Measurements from ENCODE around the gene TBXA2R.

Gene TBXA2R

GRCh38 chr19:3607303-3608078, 816 bp upstream of the TBXA2R start:
- peaks cover 8% of the 10 kb centered on the region for H3K4me1 Mint-ChIP-seq (ENCODE audit: low read depth)
- H3K27ac Mint-ChIP-seq, result no peak overlapping the region
- H3K36me3 Mint-ChIP-seq (ENCODE audit: low read depth), result peaks cover 10% of the 10 kb centered on the region
- no peaks in the 10 kb centered on the region for H3K27me3 Mint-ChIP-seq
- no peak overlapping the region for H3K4me3 Mint-ChIP-seq
- no peaks in the 10 kb centered on the region for H3K9me3 Mint-ChIP-seq

- H3K27ac Mint-ChIP-seq, result no peak overlapping the region
- H3K9me3 Mint-ChIP-seq, result no peaks in the 10 kb centered on the region
- peaks cover 8% of the 10 kb centered on the region for H3K4me1 Mint-ChIP-seq (ENCODE audit: low read depth)
- peaks cover 5% of the 10 kb centered on the region for H3K36me3 Mint-ChIP-seq (ENCODE audit: low read depth)
- peak overlapping the region; percentile 39 for H3K4me3 Mint-ChIP-seq
- H3K27me3 Mint-ChIP-seq, result no peaks in the 10 kb centered on the region
Measured at GRCh38 chr19:3606174-3606689, 443 bp downstream of the TBXA2R start.

GRCh38 chr19:3605770-3606169, 905 bp downstream of the TBXA2R start:
- Mint-ChIP-seq H3K4me1 (ENCODE audit: low read depth) (peaks cover 8% of the 10 kb centered on the region), H3K4me3 (no peak overlapping the region), H3K36me3 (ENCODE audit: low read depth) (peaks cover 5% of the 10 kb centered on the region), H3K27me3 (no peaks in the 10 kb centered on the region), H3K9me3 (no peaks in the 10 kb centered on the region), H3K27ac (no peak overlapping the region)

- Mint-ChIP-seq H3K9me3 (no peaks in the 10 kb centered on the region), H3K4me3 (no peak overlapping the region), H3K27me3 (no peaks in the 10 kb centered on the region), H3K27ac (no peak overlapping the region), H3K36me3 (ENCODE audit: low read depth) (peaks cover under 1% of the 10 kb centered on the region), H3K4me1 (ENCODE audit: low read depth) (peaks cover 8% of the 10 kb centered on the region)
Measured at GRCh38 chr19:3605361-3605760, 1.3 kb downstream of the TBXA2R start.

- Mint-ChIP-seq H3K4me3 (no peak overlapping the region), H3K27ac (no peak overlapping the region), H3K27me3 (no peaks in the 10 kb centered on the region), H3K4me1 (ENCODE audit: low read depth) (peaks cover 8% of the 10 kb centered on the region), H3K9me3 (no peaks in the 10 kb centered on the region), H3K36me3 (ENCODE audit: low read depth) (no peaks in the 10 kb centered on the region)
Measured at GRCh38 chr19:3604987-3605343, 1.7 kb downstream of the TBXA2R start.

- H3K36me3 Mint-ChIP-seq (ENCODE audit: low read depth), result no peaks in the 10 kb centered on the region
- H3K4me3 Mint-ChIP-seq, result no peak overlapping the region
- no peaks in the 10 kb centered on the region for H3K27me3 Mint-ChIP-seq
- H3K4me1 Mint-ChIP-seq (ENCODE audit: low read depth), result peaks cover 8% of the 10 kb centered on the region
- H3K9me3 Mint-ChIP-seq, result no peaks in the 10 kb centered on the region
- no peak overlapping the region for H3K27ac Mint-ChIP-seq
Measured at GRCh38 chr19:3604227-3604986, 2.3 kb downstream of the TBXA2R start.

GRCh38 chr19:3603121-3603811, 3.4 kb downstream of the TBXA2R start:
- no peaks in the 10 kb centered on the region for H3K9me3 Mint-ChIP-seq
- H3K27ac Mint-ChIP-seq, result no peak overlapping the region
- no peaks in the 10 kb centered on the region for H3K36me3 Mint-ChIP-seq (ENCODE audit: low read depth)
- no peak overlapping the region for H3K4me3 Mint-ChIP-seq
- H3K27me3 Mint-ChIP-seq, result no peaks in the 10 kb centered on the region
- H3K4me1 Mint-ChIP-seq (ENCODE audit: low read depth), result peaks cover 6% of the 10 kb centered on the region

GRCh38 chr19:3601021-3601420, 5.7 kb downstream of the TBXA2R start:
- Mint-ChIP-seq H3K27ac (no peak overlapping the region), H3K36me3 (ENCODE audit: low read depth) (no peaks in the 10 kb centered on the region), H3K27me3 (no peaks in the 10 kb centered on the region), H3K9me3 (no peaks in the 10 kb centered on the region), H3K4me3 (no peak overlapping the region), H3K4me1 (ENCODE audit: low read depth) (no peaks in the 10 kb centered on the region)

- H3K4me1 Mint-ChIP-seq (ENCODE audit: low read depth), result no peaks in the 10 kb centered on the region
- H3K27me3 Mint-ChIP-seq, result no peaks in the 10 kb centered on the region
- H3K27ac Mint-ChIP-seq, result no peak overlapping the region
- no peaks in the 10 kb centered on the region for H3K36me3 Mint-ChIP-seq (ENCODE audit: low read depth)
- H3K9me3 Mint-ChIP-seq, result no peaks in the 10 kb centered on the region
- H3K4me3 Mint-ChIP-seq, result no peak overlapping the region
Measured at GRCh38 chr19:3599776-3600187, 6.9 kb downstream of the TBXA2R start.

GRCh38 chr19:3595521-3596061, 11.1 kb downstream of the TBXA2R start:
- no peaks in the 10 kb centered on the region for H3K27me3 Mint-ChIP-seq
- no peak overlapping the region for H3K4me3 Mint-ChIP-seq
- H3K9me3 Mint-ChIP-seq, result no peaks in the 10 kb centered on the region
- H3K27ac Mint-ChIP-seq, result no peak overlapping the region
- no peaks in the 10 kb centered on the region for H3K4me1 Mint-ChIP-seq (ENCODE audit: low read depth)
- H3K36me3 Mint-ChIP-seq (ENCODE audit: low read depth), result no peaks in the 10 kb centered on the region

- Mint-ChIP-seq H3K27ac (no peak overlapping the region), H3K4me1 (ENCODE audit: low read depth) (no peaks in the 10 kb centered on the region), H3K36me3 (ENCODE audit: low read depth) (no peaks in the 10 kb centered on the region), H3K27me3 (no peaks in the 10 kb centered on the region), H3K9me3 (no peaks in the 10 kb centered on the region), H3K4me3 (no peak overlapping the region)
Measured at GRCh38 chr19:3593156-3593555, 13.5 kb downstream of the TBXA2R start.

GRCh38 chr19:3591876-3592613, 14.6 kb downstream of the TBXA2R start:
- Mint-ChIP-seq H3K4me1 (ENCODE audit: low read depth) (no peaks in the 10 kb centered on the region), H3K9me3 (no peaks in the 10 kb centered on the region), H3K27me3 (no peaks in the 10 kb centered on the region), H3K4me3 (no peak overlapping the region), H3K36me3 (ENCODE audit: low read depth) (no peaks in the 10 kb centered on the region), H3K27ac (no peak overlapping the region)

- Mint-ChIP-seq H3K27me3 (no peaks in the 10 kb centered on the region), H3K4me3 (no peak overlapping the region), H3K36me3 (ENCODE audit: low read depth) (no peaks in the 10 kb centered on the region), H3K4me1 (ENCODE audit: low read depth) (no peaks in the 10 kb centered on the region), H3K9me3 (no peaks in the 10 kb centered on the region), H3K27ac (no peak overlapping the region)
Measured at GRCh38 chr19:3590991-3591659, 15.6 kb downstream of the TBXA2R start.

GRCh38 chr19:3589949-3590348, 16.7 kb downstream of the TBXA2R start:
- no peaks in the 10 kb centered on the region for H3K36me3 Mint-ChIP-seq (ENCODE audit: low read depth)
- H3K27ac Mint-ChIP-seq, result no peak overlapping the region
- no peaks in the 10 kb centered on the region for H3K4me1 Mint-ChIP-seq (ENCODE audit: low read depth)
- no peaks in the 10 kb centered on the region for H3K9me3 Mint-ChIP-seq
- no peaks in the 10 kb centered on the region for H3K27me3 Mint-ChIP-seq
- H3K4me3 Mint-ChIP-seq, result no peak overlapping the region
